Right lobe of liver (tissue), 6 donors: ENCODE measurements around the gene ERN1. TPM values are rescaled to one million over a fixed set of nuclear protein-coding genes. Genes with fewer than 3 reads are reported as not detected.
A peak's percentile ranks its signal among the peaks of the same experiment; 100 is the strongest.
"Not testable (repeated sequence)": the region's sequence is repeated elsewhere in the genome, so short reads cannot be mapped to it uniquely, and the experiment has no call there.

Experiments
- ATAC-seq, 4 donors: fragments of 200-7000 bp; cut with Tn5 transposase; one replicate each; pipeline ENCODE4 v1.9.1; 2020; ENCODE audit warnings: mild to moderate bottlenecking in 4 of 4, moderate library complexity in 4 of 4
- DNase-seq, 3 donors: peaks; one replicate each; pipeline ENCODE4 v3.0.0-alpha.2; 2020
- H3K27ac ChIP-seq, 3 donors: fragments of 200-600 bp; one replicate each; pipeline ENCODE4 v1.8.0; 2022
- H3K27me3 ChIP-seq, 2 donors: fragments of 200-600 bp; one replicate each; pipeline ENCODE4 v1.8.0; 2022
- H3K36me3 ChIP-seq, 4 donors: fragments of 200-600 bp; sonication (generic) in 1 of 4; one replicate each; pipeline versions ENCODE4 v1.5.1 to v1.8.0; 2017 to 2022; ENCODE audit warnings: control low read depth in 1 of 4
- H3K4me1 ChIP-seq, 4 donors: fragments of 200-600 bp; sonication (generic) in 1 of 4; one replicate each; pipeline versions ENCODE4 v1.5.1 to v1.8.0; 2017 to 2022; ENCODE audit warnings: control low read depth in 1 of 4
- H3K4me3 ChIP-seq, 3 donors: fragments of 200-600 bp; one replicate each; pipeline ENCODE4 v1.8.0; 2022
- H3K9me3 ChIP-seq, 4 donors: fragments of 200-600 bp; sonication (generic) in 1 of 4; one replicate each; pipeline versions ENCODE4 v1.5.1 to v1.8.0; 2017 to 2022; ENCODE audit warnings: control low read depth in 1 of 4
- POLR2A ChIP-seq: fragments of 450-650 bp; IDR thresholded peaks from one replicate; pipeline ENCODE4 v1.6.1; 2017; ENCODE audit warnings: antibody characterized with exemption, mild to moderate bottlenecking
- WGBS: methylation state at CpG from one replicate; pipeline ENCODE4 v1.1.6; 2018; ENCODE audit warnings: low coverage, low lambda C conversion rate; ENCODE audit not compliant: insufficient coverage; ENCODE audit errors: missing lambda C conversion rate; 5-methylcytosine and 5-hydroxymethylcytosine counted together
- intact Hi-C, 2 donors: fragments of 100-400 bp; cut with DNase I; formaldehyde crosslinking; loops; one replicate each; pipeline versions ENCODE4 v1.11.2 to v1.14.1; 2022
- long read RNA-seq: library from polyadenylated mRNA; unstranded; transcript quantifications from one replicate; pipeline ENCODE4 v2.0.0, GENCODE V29; 2019
- total RNA-seq, 6 experiments: library from RNA; depleted of rRNA in 2 of 6; stranded (reverse); fragments of >200 nt in 2 of 6; fragmentation: NEBNext Ultra II Directional in 3 of 6; extraction: Animal tissue kit (Norgen Biotek cat#: 25700) in 3 of 6; gene quantifications; one replicate each; pipeline versions ENCODE4 v1.1.0 to v1.2.4, GENCODE V29; 2016 to 2023
- TF ChIP-seq, protein P1 (sequence below), 4 donors: fragments of 200-600 bp in 3 of 4; fragments of 450-650 bp in 1 of 4; IDR thresholded peaks; one replicate each; pipeline versions ENCODE4 v1.5.1 to v1.8.0; 2016 to 2022; ENCODE audit warnings: antibody characterized with exemption in 4 of 4, mild to moderate bottlenecking in 2 of 4
- donor health status: DM: no; HTN: yes; CAD: no.
- donor health status: DM: no; HTN: no; CAD: no.
- donor health status: DM: no; HTN: no; CAD: no.
- donor health status: DM: no; HTN: yes; CAD: no.
- donor health status: DM: no; HTN: yes; CAD: no.

The ERN1 gene
- total RNA-seq = 10 to 100 TPM; 22.7 to 47.6 (median 28.7) TPM
- long read RNA-seq, partial matches to known transcripts = 0 of 3 reads
- long read RNA-seq, other reads (novel, unspliced or antisense) = 2 of 3 reads

GRCh38 chr17:64129765-64130558, at the start of gene ERN1:
TSS of gene ERN1 (minus strand) at chr17:64130144. CDS start at chr17:64130029, 115 bp downstream.
- Histone ChIP-seq H3K4me3 (peak within 1 kb of the TSS; percentile 72 to 86 (median 75)), H3K27me3 (no peaks in the 10 kb centered on the region), H3K36me3 (no peaks in the 10 kb centered on the region), H3K27ac (peak within 1 kb of the TSS; percentile 89 to 99 (median 95)), H3K4me1 (peaks cover 0 to 45% (median 6%) of the 10 kb centered on the region in 4 donors), H3K9me3 (no peaks in the 10 kb centered on the region)
- TF ChIP-seq POLR2A = peak; percentile 97
- TF ChIP-seq, protein P1, sequence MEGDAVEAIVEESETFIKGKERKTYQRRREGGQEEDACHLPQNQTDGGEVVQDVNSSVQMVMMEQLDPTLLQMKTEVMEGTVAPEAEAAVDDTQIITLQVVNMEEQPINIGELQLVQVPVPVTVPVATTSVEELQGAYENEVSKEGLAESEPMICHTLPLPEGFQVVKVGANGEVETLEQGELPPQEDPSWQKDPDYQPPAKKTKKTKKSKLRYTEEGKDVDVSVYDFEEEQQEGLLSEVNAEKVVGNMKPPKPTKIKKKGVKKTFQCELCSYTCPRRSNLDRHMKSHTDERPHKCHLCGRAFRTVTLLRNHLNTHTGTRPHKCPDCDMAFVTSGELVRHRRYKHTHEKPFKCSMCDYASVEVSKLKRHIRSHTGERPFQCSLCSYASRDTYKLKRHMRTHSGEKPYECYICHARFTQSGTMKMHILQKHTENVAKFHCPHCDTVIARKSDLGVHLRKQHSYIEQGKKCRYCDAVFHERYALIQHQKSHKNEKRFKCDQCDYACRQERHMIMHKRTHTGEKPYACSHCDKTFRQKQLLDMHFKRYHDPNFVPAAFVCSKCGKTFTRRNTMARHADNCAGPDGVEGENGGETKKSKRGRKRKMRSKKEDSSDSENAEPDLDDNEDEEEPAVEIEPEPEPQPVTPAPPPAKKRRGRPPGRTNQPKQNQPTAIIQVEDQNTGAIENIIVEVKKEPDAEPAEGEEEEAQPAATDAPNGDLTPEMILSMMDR (IDR thresholded peaks at IDR 0.05) = no peak
- intact Hi-C loops = loop anchor here (5.0 to 10.0 kb wide), 4 partner anchors 65 to 215 kb away; partner anchors contain the start of genes CSHL1 (in 1 of the 2) and GH1 (in 1 of the 2)
- DNase-seq (peak; percentile 97), ATAC-seq (peak; percentile 85 to 94 (median 88))
- 0% methylated on average over 29 of the region's 98 CpGs for WGBS

DNA sequence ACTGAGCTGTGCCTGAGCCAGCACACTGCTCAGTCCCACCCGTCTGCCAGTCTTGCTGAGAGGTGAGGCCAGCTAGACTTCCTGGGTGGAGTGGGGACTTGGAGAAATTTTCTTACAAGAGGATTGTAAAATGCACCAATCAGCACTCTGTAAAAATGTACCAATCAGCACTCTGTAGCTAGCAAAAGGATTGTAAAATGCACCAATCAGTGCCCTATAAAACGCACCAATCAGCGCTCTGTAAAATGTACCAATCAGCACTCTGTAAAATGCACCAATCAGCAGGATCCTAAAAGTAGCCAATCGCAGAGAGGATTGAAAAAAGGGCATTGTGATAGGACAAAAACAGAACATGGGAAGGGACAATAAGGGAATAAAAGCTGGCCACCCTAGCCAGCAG, 49.1 kb upstream of the ERN1 start:
- 97% methylated on average over 3 of the region's 4 CpGs for WGBS
- H3K36me3 ChIP-seq, H3K27me3 ChIP-seq, intact Hi-C loops, H3K9me3 ChIP-seq, DNase-seq, ATAC-seq, H3K4me3 ChIP-seq: not testable (repeated sequence)
- peak overlapping the region in 1 of 3 donors; percentile 64 for H3K27ac ChIP-seq
- peaks cover 0 to 52% (median 17%) of the 10 kb centered on the region in 4 donors for H3K4me1 ChIP-seq

- intact Hi-C loops = no loop called here
- TF ChIP-seq, protein P1 (IDR thresholded peaks at IDR 0.05) = no peak
- TF ChIP-seq POLR2A = peak; percentile 21
- DNase-seq (peak; percentile 66 to 90 (median 86)), ATAC-seq (peak; percentile 84 to 94 (median 90))
- 39% methylated on average over 7 of the region's 9 CpGs for WGBS
- Histone ChIP-seq H3K4me1 (peaks cover 0 to 60% (median 17%) of the 10 kb centered on the region in 4 donors), H3K4me3 (no peak overlapping the region), H3K9me3 (no peaks in the 10 kb centered on the region), H3K27me3 (no peaks in the 10 kb centered on the region), H3K27ac (peak overlapping the region in 2 of 3 donors; percentile 32 to 64), H3K36me3 (peaks cover 0 to 4% (median 0%) of the 10 kb centered on the region in 4 donors)
These were observed 48.3 kb upstream of the ERN1 start for GRCh38 chr17:64178011-64178825.

GRCh38 chr17:64177311-64178010, 47.5 kb upstream of the ERN1 start:
- WGBS = 48% methylated on average over 7 of the region's 7 CpGs
- TF ChIP-seq, protein P1 (IDR thresholded peaks at IDR 0.05) = no peak
- TF ChIP-seq POLR2A = no peak
- DNase-seq (no peak), ATAC-seq (peak in 1 of 4 donors; percentile 8)
- Histone ChIP-seq H3K27ac (peak overlapping the region in 2 of 3 donors; percentile 35 to 64), H3K36me3 (peaks cover 0 to 6% (median 4%) of the 10 kb centered on the region in 4 donors), H3K27me3 (no peaks in the 10 kb centered on the region), H3K4me1 (peaks cover 0 to 62% (median 17%) of the 10 kb centered on the region in 4 donors), H3K9me3 (no peaks in the 10 kb centered on the region), H3K4me3 (no peak overlapping the region)
- intact Hi-C loops = no loop called here
